ENCODE measurements around the gene DFFA.

Gene DFFA

GRCh38 chr1:10440305-10440704, 32.0 kb downstream of the DFFA start:
- TF ChIP-seq CREB1 (IDR thresholded peaks at IDR 0.05; ENCODE audit: low read depth) = no peak

DNA sequence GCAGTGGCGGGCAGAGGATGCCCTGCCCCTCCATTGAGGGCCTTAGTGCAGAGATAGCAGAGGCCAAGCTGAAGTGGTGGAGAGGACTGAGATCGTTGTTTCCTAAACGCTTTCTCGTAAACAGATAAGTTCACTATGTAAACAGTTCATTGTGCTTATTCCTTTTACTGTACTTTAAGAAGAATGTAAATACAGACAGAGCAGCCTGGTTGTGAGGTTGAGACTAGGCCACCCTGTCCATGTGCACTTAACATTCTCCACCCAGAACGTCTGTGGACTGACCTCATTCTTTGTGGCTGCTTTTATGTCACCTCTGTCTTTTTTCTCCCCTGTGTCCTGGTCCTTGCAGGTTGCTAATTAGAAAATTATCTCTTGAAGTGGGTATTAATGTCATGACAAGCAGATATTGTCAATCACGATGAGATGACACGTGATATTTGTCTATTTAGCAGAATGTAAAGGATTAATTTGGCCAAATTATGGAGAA, 33.6 kb downstream of the DFFA start:
- TF ChIP-seq TCF12 (IDR thresholded peaks at IDR 0.05; ENCODE audit: low read depth) = no peak
- TF ChIP-seq, protein P1, sequence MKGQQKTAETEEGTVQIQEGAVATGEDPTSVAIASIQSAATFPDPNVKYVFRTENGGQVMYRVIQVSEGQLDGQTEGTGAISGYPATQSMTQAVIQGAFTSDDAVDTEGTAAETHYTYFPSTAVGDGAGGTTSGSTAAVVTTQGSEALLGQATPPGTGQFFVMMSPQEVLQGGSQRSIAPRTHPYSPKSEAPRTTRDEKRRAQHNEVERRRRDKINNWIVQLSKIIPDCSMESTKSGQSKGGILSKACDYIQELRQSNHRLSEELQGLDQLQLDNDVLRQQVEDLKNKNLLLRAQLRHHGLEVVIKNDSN (IDR thresholded peaks at IDR 0.05) = no peak
- no peak for TF ChIP-seq FOXM1 (IDR thresholded peaks at IDR 0.05; ENCODE audit: borderline replicate concordance, low read depth)
- TF ChIP-seq CEBPB (IDR thresholded peaks at IDR 0.05) = no peak
- no peak for TF ChIP-seq TEAD4 (IDR thresholded peaks at IDR 0.05)
- no peak for TF ChIP-seq EP300 (IDR thresholded peaks at IDR 0.05; ENCODE audit: borderline replicate concordance)
- TF ChIP-seq MAX (IDR thresholded peaks at IDR 0.05) = no peak
- no peak for TF ChIP-seq CREB1 (IDR thresholded peaks at IDR 0.05; ENCODE audit: low read depth)
- no peak for TF ChIP-seq YY1 (IDR thresholded peaks at IDR 0.05; ENCODE audit: low read depth)
- TF ChIP-seq EGR1 (IDR thresholded peaks at IDR 0.05) = no peak

DNA sequence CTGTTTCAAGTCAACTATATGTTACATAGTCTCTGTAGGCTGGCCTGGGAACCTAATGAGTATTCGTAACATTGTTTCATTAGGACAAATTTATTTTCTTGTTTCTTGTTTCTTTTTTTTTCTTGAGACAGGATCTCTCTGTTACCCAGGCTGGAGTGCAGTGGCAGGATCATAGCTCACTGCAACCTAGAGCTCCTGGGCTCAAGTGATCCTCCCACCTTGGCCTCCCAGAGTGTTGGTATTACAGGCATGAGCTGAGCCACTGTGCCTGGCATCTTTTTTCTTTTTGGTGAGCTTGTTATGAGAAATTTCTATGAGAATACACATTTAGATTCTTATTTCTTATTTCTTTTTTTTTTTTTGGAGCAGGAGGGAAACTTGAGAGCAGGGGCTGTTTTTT, 35.3 kb downstream of the DFFA start:
- TF ChIP-seq FOXM1 (IDR thresholded peaks at IDR 0.05; ENCODE audit: borderline replicate concordance, low read depth) (no peak), TAF1 (IDR thresholded peaks at IDR 0.05; ENCODE audit: low read depth) (no peak), CEBPB (IDR thresholded peaks at IDR 0.05) (no peak)

DNA sequence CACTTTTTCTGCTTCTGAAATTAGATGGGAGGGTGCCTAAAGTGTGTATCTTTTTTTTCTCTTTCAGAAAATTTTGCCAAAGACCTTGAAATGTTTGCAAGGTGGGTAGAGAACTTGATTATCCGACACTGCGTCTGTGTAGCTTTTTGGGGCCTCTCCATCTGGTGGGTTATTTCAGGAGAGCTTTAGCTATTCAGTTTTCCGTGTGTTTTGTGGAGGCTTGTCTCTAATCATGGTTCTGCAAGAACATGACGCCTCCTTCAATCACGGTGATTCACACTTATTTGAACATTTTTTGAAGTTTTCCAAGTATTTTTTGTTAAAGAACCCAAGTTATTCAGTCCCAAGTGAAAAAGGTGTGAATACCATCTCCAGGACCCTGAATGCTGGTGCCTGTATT, 37.7 kb downstream of the DFFA start:
- TF ChIP-seq REST (IDR thresholded peaks at IDR 0.05; ENCODE audit: low read depth) = no peak

- TF ChIP-seq, protein P1 (IDR thresholded peaks at IDR 0.05) = no peak
- TF ChIP-seq NFIC (IDR thresholded peaks at IDR 0.05) (no peak), TAF1 (IDR thresholded peaks at IDR 0.05; ENCODE audit: low read depth) (no peak), EP300 (IDR thresholded peaks at IDR 0.05; ENCODE audit: borderline replicate concordance) (no peak), RAD21 (IDR thresholded peaks at IDR 0.05; ENCODE audit: low read depth) (no peak), ZBTB7A (IDR thresholded peaks at IDR 0.05; ENCODE audit: low read depth) (no peak), EGR1 (IDR thresholded peaks at IDR 0.05) (no peak), YY1 (IDR thresholded peaks at IDR 0.05; ENCODE audit: low read depth) (no peak), CEBPB (IDR thresholded peaks at IDR 0.05) (no peak), FOXM1 (IDR thresholded peaks at IDR 0.05; ENCODE audit: borderline replicate concordance, low read depth) (no peak), TEAD4 (IDR thresholded peaks at IDR 0.05) (no peak), MAX (IDR thresholded peaks at IDR 0.05) (no peak), REST (IDR thresholded peaks at IDR 0.05; ENCODE audit: low read depth) (no peak), TCF12 (IDR thresholded peaks at IDR 0.05; ENCODE audit: low read depth) (no peak)
Measured at GRCh38 chr1:10433790-10434189, 38.5 kb downstream of the DFFA start.

- no peak for TF ChIP-seq NFIC (IDR thresholded peaks at IDR 0.05)
- TF ChIP-seq FOXM1 (IDR thresholded peaks at IDR 0.05; ENCODE audit: borderline replicate concordance, low read depth) = no peak
- TF ChIP-seq EGR1 (IDR thresholded peaks at IDR 0.05) = no peak
- TF ChIP-seq TAF1 (IDR thresholded peaks at IDR 0.05; ENCODE audit: low read depth) = no peak
- TF ChIP-seq RAD21 (IDR thresholded peaks at IDR 0.05; ENCODE audit: low read depth) = no peak
- TF ChIP-seq EP300 (IDR thresholded peaks at IDR 0.05; ENCODE audit: borderline replicate concordance) = no peak
- TF ChIP-seq MAX (IDR thresholded peaks at IDR 0.05) = no peak
- TF ChIP-seq YY1 (IDR thresholded peaks at IDR 0.05; ENCODE audit: low read depth) = no peak
Measured at GRCh38 chr1:10432910-10433700, 39.2 kb downstream of the DFFA start.
